Stimulated activated effector memory CD8-positive, alpha-beta T cell treated with anti-CD3 and anti-CD28 coated beads, Interleukin-12 subunit alpha, Interleukin-12 subunit beta, amount 100 ng/mL, for 72 hours (primary cell): ENCODE results near the gene PCDH20.
"Not testable (repeated sequence)": the region's sequence is repeated elsewhere in the genome, so short reads cannot be mapped to it uniquely, and the experiment has no call there.

Experiments
- ATAC-seq: fragments of 150-1000 bp; cut with Tn5 transposase; 2 replicates; pipeline ENCODE4 v1.10.0; 2021
- DNase-seq, 2 donors: peaks; one replicate each; pipeline ENCODE4 v3.0.0; 2021 to 2022; ENCODE audit warnings: low spot score in 2 of 2
- H3K27ac Mint-ChIP-seq: one replicate; pipeline ENCODE4 v1.8.0; 2022; ENCODE audit warnings: mild to moderate bottlenecking, mixed read lengths
- H3K36me3 Mint-ChIP-seq: one replicate; pipeline ENCODE4 v1.8.0; 2022; ENCODE audit warnings: mild to moderate bottlenecking, mixed read lengths
- H3K4me1 Mint-ChIP-seq: one replicate; pipeline ENCODE4 v1.8.0; 2022; ENCODE audit warnings: mixed read lengths
- H3K4me3 Mint-ChIP-seq: one replicate; pipeline ENCODE4 v1.8.0; 2022; ENCODE audit warnings: mild to moderate bottlenecking, mixed read lengths
- H3K9me3 Mint-ChIP-seq: one replicate; pipeline ENCODE4 v1.8.0; 2022; ENCODE audit warnings: mixed read lengths

PCDH20 gene

GRCh38 chr13:61391426-61391825 lies 24.2 kb downstream of the PCDH20 start:
- no peak for ATAC-seq
- Mint-ChIP-seq H3K36me3 (no peaks in the 10 kb centered on the region), H3K9me3 (peaks cover 17% of the 10 kb centered on the region), H3K27ac (no peak overlapping the region), H3K4me1 (no peaks in the 10 kb centered on the region), H3K4me3 (no peak overlapping the region)
- DNase-seq = no peak

- ATAC-seq (no peak), DNase-seq (no peak)
- peaks cover 9% of the 10 kb centered on the region for H3K9me3 Mint-ChIP-seq
- H3K4me3 Mint-ChIP-seq = no peak overlapping the region
- H3K4me1 Mint-ChIP-seq = no peaks in the 10 kb centered on the region
- no peak overlapping the region for H3K27ac Mint-ChIP-seq
- no peaks in the 10 kb centered on the region for H3K36me3 Mint-ChIP-seq
Observed at GRCh38 chr13:61387694-61388093, 28.0 kb downstream of the PCDH20 start.

- DNase-seq (no peak), ATAC-seq (no peak)
- no peak overlapping the region for H3K4me3 Mint-ChIP-seq
- peaks cover 14% of the 10 kb centered on the region for H3K9me3 Mint-ChIP-seq
- H3K36me3 Mint-ChIP-seq = no peaks in the 10 kb centered on the region
- H3K27ac Mint-ChIP-seq = no peak overlapping the region
- H3K4me1 Mint-ChIP-seq = no peaks in the 10 kb centered on the region
Observed at GRCh38 chr13:61383111-61383510, 32.5 kb downstream of the PCDH20 start.

- ATAC-seq (no peak), DNase-seq (no peak)
- no peaks in the 10 kb centered on the region for H3K36me3 Mint-ChIP-seq
- H3K4me3 Mint-ChIP-seq = no peak overlapping the region
- peaks cover 14% of the 10 kb centered on the region for H3K9me3 Mint-ChIP-seq
- H3K4me1 Mint-ChIP-seq = no peaks in the 10 kb centered on the region
- no peak overlapping the region for H3K27ac Mint-ChIP-seq
Observed at GRCh38 chr13:61370520-61370919, 45.1 kb downstream of the PCDH20 start.

- not testable (repeated sequence) for H3K4me1 Mint-ChIP-seq, DNase-seq, H3K36me3 Mint-ChIP-seq, ATAC-seq, H3K4me3 Mint-ChIP-seq, H3K27ac Mint-ChIP-seq
- peaks cover 18% of the 10 kb centered on the region for H3K9me3 Mint-ChIP-seq
Observed at GRCh38 chr13:61364690-61365089, 51.0 kb downstream of the PCDH20 start.

- H3K27ac Mint-ChIP-seq = no peak overlapping the region
- no peak overlapping the region for H3K4me3 Mint-ChIP-seq
- no peak for DNase-seq
- no peaks in the 10 kb centered on the region for H3K4me1 Mint-ChIP-seq
- H3K9me3 Mint-ChIP-seq = peaks cover 24% of the 10 kb centered on the region
- H3K36me3 Mint-ChIP-seq = no peaks in the 10 kb centered on the region
- ATAC-seq = no peak
Observed at GRCh38 chr13:61362522-61362921, 53.1 kb downstream of the PCDH20 start.
